Measurements from ENCODE around the gene PRSS57.
"Not testable (repeated sequence)": the region's sequence is repeated elsewhere in the genome, so short reads cannot be mapped to it uniquely, and the experiment has no call there.

Gene PRSS57

GRCh38 chr19:676339-677105, 18.7 kb downstream of the PRSS57 start, which contains the start of gene FSTL3:
Gene FSTL3, plus strand, starts transcription at chr19:676392. Its CDS starts 32 bp downstream, at chr19:676424.
- Histone ChIP-seq H3K36me3 (ENCODE audit: insufficient read depth, low read length) (no peaks in the 10 kb centered on the region), H3K9me3 (ENCODE audit: low read depth, low read length) (no peaks in the 10 kb centered on the region), H3K9ac (ENCODE audit: insufficient read length) (peak within 1 kb of the TSS; percentile 66), H3K4me3 (peak within 1 kb of the TSS; percentile 81), H3K27ac (peak within 1 kb of the TSS; percentile 57; the same call in 1 of the 2 replicates)
- TF ChIP-seq POLR2AphosphoS5 (IDR thresholded peaks at IDR 0.05; ENCODE audit: borderline replicate concordance, low read depth, low read length), result peak; percentile 6; the same call in 1 of the 2 replicates
- no peak for TF ChIP-seq EZH2 (IDR thresholded peaks at IDR 0.05)
- DNase-seq (ENCODE audit: low read depth, low spot score), result no peak

DNA sequence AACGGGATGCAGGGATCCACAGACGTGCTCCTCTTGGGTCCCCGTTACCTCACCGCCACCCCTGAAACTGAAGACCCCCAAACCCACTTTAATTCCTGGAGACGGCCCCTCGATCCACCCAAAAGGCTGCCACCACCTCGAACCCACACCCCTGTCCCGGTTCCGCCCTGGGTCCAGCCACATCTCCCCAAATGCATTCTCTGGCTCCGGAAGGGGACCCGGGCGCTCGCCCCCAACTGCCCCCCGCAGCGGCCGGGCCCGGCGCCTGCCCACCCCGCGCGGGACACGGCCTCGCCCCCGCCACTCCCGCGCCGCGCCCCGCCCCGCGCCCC, 19.3 kb downstream of the PRSS57 start:
- H3K27ac ChIP-seq, result no peak overlapping the region

GRCh38 chr19:674282-675151, 20.7 kb downstream of the PRSS57 start:
- no peaks in the 10 kb centered on the region for H3K36me3 ChIP-seq (ENCODE audit: insufficient read depth, low read length)

More for the DNA sequence above, 19.3 kb downstream of the PRSS57 start:
- H3K4me3 ChIP-seq, result peak overlapping the region; percentile 81
- DNase-seq (ENCODE audit: low read depth, low spot score), result no peak
- no peak overlapping the region for H3K9ac ChIP-seq (ENCODE audit: insufficient read length)
- H3K9me3 ChIP-seq (ENCODE audit: low read depth, low read length), result no peaks in the 10 kb centered on the region
- H3K36me3 ChIP-seq (ENCODE audit: insufficient read depth, low read length), result no peaks in the 10 kb centered on the region
- TF ChIP-seq POLR2AphosphoS5 (IDR thresholded peaks at IDR 0.05; ENCODE audit: borderline replicate concordance, low read depth, low read length), result no peak
- TF ChIP-seq FOXP2 (optimal IDR thresholded peaks at IDR 0.05; ENCODE audit: control extremely low read depth, extremely low read length, insufficient read depth), result no peak
- TF ChIP-seq EZH2 (IDR thresholded peaks at IDR 0.05), result no peak

GRCh38 chr19:670609-671075, 24.6 kb downstream of the PRSS57 start:
- Histone ChIP-seq H3K4me3 (no peak overlapping the region), H3K36me3 (ENCODE audit: insufficient read depth, low read length) (no peaks in the 10 kb centered on the region), H3K27ac (no peak overlapping the region), H3K9ac (ENCODE audit: insufficient read length) (no peak overlapping the region), H3K9me3 (ENCODE audit: low read depth, low read length) (no peaks in the 10 kb centered on the region)
- no peak for DNase-seq (ENCODE audit: low read depth, low spot score)
- TF ChIP-seq FOXP2 (optimal IDR thresholded peaks at IDR 0.05; ENCODE audit: control extremely low read depth, extremely low read length, insufficient read depth) (no peak), POLR2AphosphoS5 (IDR thresholded peaks at IDR 0.05; ENCODE audit: borderline replicate concordance, low read depth, low read length) (no peak), EZH2 (IDR thresholded peaks at IDR 0.05) (no peak)

More at GRCh38 chr19:674282-675151, 20.7 kb downstream of the PRSS57 start:
- H3K9me3 ChIP-seq (ENCODE audit: low read depth, low read length), result no peaks in the 10 kb centered on the region
- H3K4me3 ChIP-seq, result no peak overlapping the region
- peak overlapping the region; percentile 57; the same call in 1 of the 2 replicates for H3K27ac ChIP-seq
- no peak overlapping the region for H3K9ac ChIP-seq (ENCODE audit: insufficient read length)
- TF ChIP-seq EZH2 (IDR thresholded peaks at IDR 0.05), result no peak
- no peak for TF ChIP-seq FOXP2 (optimal IDR thresholded peaks at IDR 0.05; ENCODE audit: control extremely low read depth, extremely low read length, insufficient read depth)
- DNase-seq (ENCODE audit: low read depth, low spot score), result no peak

DNA sequence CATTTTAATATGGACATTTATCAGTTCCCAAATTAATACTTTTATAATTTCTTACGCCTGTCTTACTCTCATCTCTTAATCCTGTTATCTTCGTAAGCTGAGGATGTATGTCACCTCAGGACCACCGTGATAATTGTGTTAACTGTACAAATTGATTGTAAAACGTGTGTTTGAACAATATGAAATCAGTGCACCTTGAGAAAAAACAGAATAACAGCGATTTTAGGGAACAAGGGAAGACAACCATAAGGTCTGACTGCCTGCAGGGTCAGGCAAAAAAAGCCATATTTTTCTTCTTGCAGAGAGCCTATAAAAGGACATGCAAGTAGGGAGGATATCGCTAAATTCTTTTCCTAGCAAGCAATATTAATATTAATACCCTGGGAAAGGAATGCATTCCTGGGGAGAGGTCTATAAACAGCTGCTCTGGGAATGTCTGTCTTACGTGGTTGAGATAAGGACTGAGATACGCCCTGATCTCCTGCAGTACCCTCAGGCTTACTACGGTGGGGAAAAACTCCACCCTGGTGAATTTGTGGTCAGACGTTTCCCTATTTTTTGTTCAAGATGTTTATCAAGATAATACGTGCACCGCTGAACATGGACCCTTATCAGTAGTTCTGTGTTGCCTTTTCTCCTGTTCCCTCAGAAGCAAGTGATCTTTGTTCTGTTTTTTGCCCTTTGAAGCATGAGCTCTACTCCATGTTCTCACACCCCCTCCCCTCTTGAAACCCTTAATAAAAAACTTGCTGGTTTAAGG, 26.4 kb downstream of the PRSS57 start:
- H3K9me3 ChIP-seq (ENCODE audit: low read depth, low read length); DNase-seq (ENCODE audit: low read depth, low spot score); H3K36me3 ChIP-seq (ENCODE audit: insufficient read depth, low read length); H3K9ac ChIP-seq (ENCODE audit: insufficient read length): not testable (repeated sequence)
- Histone ChIP-seq H3K27ac (peak overlapping the region; percentile 77), H3K4me3 (peak overlapping the region; percentile 54)

DNA sequence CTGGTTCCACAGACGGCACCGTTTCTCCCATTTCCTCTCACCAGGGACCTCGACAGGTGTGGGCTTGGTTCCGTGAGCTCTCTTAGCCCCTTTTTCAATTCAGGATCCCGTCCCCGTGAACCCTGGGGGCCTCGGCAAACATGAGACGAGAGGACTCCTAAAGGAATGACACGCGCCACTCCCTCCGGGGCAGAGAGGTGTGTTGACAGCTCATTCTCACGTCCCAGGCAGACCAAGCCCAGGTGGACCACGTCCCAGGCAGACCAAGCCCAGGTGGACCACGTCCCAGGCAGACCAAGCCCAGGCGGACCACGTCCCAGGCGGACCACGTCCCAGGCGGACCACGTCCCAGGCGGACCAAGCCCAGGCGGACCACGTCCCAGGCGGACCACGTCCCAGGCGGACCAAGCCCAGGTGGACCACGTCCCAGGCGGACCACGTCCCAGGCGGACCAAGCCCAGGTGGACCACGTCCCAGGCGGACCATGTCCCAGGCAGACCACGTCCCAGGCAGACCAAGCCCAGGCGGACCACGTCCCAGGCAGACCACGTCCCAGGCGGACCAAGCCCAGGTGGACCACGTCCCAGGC, 28.2 kb downstream of the PRSS57 start:
- H3K9me3 ChIP-seq (ENCODE audit: low read depth, low read length); H3K9ac ChIP-seq (ENCODE audit: insufficient read length); H3K4me3 ChIP-seq; H3K36me3 ChIP-seq (ENCODE audit: insufficient read depth, low read length); H3K27ac ChIP-seq; DNase-seq (ENCODE audit: low read depth, low spot score): not testable (repeated sequence)

DNA sequence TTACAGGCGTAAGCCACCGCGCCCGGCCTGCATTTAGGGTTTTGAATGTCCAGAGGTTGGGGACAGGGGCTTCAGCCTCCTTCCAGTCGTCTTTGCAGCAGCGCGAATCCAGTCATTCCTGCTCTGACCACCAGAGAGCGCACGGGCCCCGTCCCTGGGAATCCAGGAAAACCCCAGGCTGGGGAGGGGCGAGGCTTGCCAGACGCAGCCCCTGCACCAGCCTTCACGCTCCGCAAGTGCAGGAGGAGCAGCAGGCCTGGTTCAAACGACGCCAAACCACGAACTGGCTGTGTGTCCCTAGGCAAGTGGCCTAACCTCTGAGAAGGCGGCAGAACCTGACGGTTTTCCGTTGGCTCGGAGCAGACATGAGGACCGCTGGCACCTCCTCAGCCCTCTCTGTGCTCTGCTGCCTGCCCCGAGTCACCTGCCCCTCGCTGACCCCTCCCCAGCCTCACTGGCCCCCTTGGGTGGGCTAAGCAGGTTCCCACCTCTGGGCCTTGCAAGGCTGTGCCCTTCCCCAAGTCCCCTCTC, 30.3 kb downstream of the PRSS57 start:
- H3K4me3 ChIP-seq, result no peak overlapping the region
- no peak overlapping the region for H3K27ac ChIP-seq
- no peak overlapping the region for H3K9ac ChIP-seq (ENCODE audit: insufficient read length)
- H3K9me3 ChIP-seq (ENCODE audit: low read depth, low read length), result no peaks in the 10 kb centered on the region
- DNase-seq (ENCODE audit: low read depth, low spot score), result no peak
- TF ChIP-seq EZH2 (IDR thresholded peaks at IDR 0.05) (no peak), POLR2AphosphoS5 (IDR thresholded peaks at IDR 0.05; ENCODE audit: borderline replicate concordance, low read depth, low read length) (no peak), FOXP2 (optimal IDR thresholded peaks at IDR 0.05; ENCODE audit: control extremely low read depth, extremely low read length, insufficient read depth) (no peak)
- H3K36me3 ChIP-seq (ENCODE audit: insufficient read depth, low read length), result no peaks in the 10 kb centered on the region

DNA sequence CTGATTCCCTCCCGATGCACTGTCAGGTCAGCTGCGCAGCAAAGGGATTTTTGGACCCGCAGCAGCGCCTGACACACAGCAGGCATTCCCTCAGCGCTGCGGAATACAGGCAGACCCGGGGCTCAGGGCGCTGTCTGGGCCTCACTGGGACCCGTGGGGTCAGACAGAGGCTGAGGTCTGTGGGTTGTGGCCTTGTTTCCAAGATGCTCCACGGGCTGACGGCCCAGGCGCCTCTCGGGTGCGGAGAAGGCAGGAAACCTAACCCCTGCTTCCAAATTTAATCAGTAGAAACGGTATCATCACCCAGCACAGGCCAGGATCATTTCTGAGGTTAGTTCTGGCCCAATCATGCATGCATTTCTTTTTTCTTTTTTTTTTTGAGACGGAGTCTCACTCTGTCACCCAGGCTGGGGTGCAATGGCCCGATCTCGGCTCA, 31.6 kb downstream of the PRSS57 start:
- Histone ChIP-seq H3K27ac (peak overlapping the region; percentile 77), H3K9me3 (ENCODE audit: low read depth, low read length) (no peaks in the 10 kb centered on the region), H3K36me3 (ENCODE audit: insufficient read depth, low read length) (no peaks in the 10 kb centered on the region; the same call in 1 of the 2 replicates), H3K4me3 (peak overlapping the region; percentile 76), H3K9ac (ENCODE audit: insufficient read length) (peak overlapping the region; percentile 67)
- no peak for DNase-seq (ENCODE audit: low read depth, low spot score)
- TF ChIP-seq EZH2 (IDR thresholded peaks at IDR 0.05) (no peak), POLR2AphosphoS5 (IDR thresholded peaks at IDR 0.05; ENCODE audit: borderline replicate concordance, low read depth, low read length) (no peak), FOXP2 (optimal IDR thresholded peaks at IDR 0.05; ENCODE audit: control extremely low read depth, extremely low read length, insufficient read depth) (no peak)
